GM06990 (cell line): ENCODE measurements around the gene SNCAIP.

Experiments
- DNase-seq: peaks from one replicate; pipeline ENCODE4 v3.0.0-alpha.2; 2011; ENCODE audit not compliant: insufficient read length; ENCODE audit errors: extremely low read depth
- H3K27me3 ChIP-seq: replicated peaks from 2 replicates; pipeline ENCODE4 v1.6.0; 2011; ENCODE audit warnings: low read length; ENCODE audit not compliant: control insufficient read depth, insufficient read depth
- H3K36me3 ChIP-seq: 2 replicates; pipeline ENCODE4 v1.5.1; 2011; ENCODE audit warnings: low read length; ENCODE audit not compliant: control insufficient read depth, insufficient read depth
- H3K4me3 ChIP-seq: replicated peaks from 2 replicates; pipeline ENCODE4 v1.5.1; 2011; ENCODE audit warnings: low read depth, mild to moderate bottlenecking, control low read depth, low read length
- TF ChIP-seq, protein P1 (sequence below): IDR thresholded peaks from 2 replicates; pipeline ENCODE4 v1.5.1; 2011; ENCODE audit warnings: low read length, control low read depth, mild to moderate bottlenecking, inconsistent platforms; ENCODE audit not compliant: insufficient read depth, poor library complexity, severe bottlenecking

The SNCAIP gene

DNA sequence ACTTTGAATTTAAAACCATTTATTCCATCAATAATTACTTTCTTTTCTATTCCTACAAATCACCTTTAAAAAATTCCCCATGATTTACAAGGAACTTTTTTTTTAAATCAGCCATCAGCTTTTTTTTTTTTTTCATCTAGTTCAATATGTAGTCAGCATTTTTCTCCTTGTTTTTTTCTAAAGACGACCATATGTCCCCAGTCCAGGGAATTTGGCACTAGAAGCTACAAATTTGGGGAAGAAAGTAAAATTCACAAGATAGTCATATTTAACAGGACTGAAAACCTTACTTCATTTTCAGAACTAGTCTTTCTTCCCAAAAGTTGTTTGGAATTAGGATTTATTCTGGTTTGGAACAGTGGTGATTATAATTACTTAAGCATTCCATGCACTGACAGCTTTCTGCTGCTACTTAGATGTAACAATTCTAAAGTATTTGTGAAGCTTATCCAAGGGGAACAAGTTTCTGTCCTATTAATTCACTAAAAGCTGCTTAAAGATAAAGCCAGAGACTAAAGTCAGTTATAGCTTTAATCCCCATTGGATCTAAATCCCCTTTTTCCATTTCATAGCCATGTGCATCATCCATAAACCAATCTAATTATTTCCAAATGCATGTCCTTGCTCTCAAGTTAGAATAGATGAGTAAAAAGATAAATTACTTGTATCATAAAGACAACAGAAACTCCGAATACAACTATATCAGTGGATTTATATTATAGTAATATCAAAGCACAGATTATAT is 7.4 kb upstream of the SNCAIP start:
- no peaks in the 10 kb centered on the region for H3K36me3 ChIP-seq
- TF ChIP-seq, protein P1, sequence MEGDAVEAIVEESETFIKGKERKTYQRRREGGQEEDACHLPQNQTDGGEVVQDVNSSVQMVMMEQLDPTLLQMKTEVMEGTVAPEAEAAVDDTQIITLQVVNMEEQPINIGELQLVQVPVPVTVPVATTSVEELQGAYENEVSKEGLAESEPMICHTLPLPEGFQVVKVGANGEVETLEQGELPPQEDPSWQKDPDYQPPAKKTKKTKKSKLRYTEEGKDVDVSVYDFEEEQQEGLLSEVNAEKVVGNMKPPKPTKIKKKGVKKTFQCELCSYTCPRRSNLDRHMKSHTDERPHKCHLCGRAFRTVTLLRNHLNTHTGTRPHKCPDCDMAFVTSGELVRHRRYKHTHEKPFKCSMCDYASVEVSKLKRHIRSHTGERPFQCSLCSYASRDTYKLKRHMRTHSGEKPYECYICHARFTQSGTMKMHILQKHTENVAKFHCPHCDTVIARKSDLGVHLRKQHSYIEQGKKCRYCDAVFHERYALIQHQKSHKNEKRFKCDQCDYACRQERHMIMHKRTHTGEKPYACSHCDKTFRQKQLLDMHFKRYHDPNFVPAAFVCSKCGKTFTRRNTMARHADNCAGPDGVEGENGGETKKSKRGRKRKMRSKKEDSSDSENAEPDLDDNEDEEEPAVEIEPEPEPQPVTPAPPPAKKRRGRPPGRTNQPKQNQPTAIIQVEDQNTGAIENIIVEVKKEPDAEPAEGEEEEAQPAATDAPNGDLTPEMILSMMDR = no peak
- no peaks in the 10 kb centered on the region; the same call in 1 of the 2 replicates for H3K27me3 ChIP-seq
- no peak overlapping the region for H3K4me3 ChIP-seq
- no peak for DNase-seq

DNA sequence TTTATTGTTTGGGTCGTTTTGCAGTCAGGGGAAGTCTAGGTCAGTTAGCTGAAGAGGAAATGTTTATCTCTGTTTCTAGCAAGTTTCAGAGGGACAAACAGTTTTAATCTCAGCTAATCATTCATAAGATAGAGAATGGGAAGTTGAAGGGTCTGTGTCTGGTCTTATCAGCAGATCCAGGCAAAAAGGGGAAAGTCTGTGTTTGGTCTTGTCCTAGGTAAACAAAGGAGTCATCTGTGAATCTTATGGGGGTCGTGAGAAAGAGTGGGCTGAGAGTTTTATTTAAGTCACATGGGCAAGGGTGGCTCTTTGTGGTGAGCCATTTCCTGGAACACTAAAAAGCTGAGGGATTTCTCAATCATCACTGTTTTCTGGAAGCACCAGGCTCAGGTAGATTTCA is 5.6 kb upstream of the SNCAIP start:
- H3K4me3 ChIP-seq = no peak overlapping the region
- DNase-seq = no peak
- TF ChIP-seq, protein P1 = no peak
- H3K27me3 ChIP-seq = no peaks in the 10 kb centered on the region; the same call in 1 of the 2 replicates
- no peaks in the 10 kb centered on the region for H3K36me3 ChIP-seq

DNA sequence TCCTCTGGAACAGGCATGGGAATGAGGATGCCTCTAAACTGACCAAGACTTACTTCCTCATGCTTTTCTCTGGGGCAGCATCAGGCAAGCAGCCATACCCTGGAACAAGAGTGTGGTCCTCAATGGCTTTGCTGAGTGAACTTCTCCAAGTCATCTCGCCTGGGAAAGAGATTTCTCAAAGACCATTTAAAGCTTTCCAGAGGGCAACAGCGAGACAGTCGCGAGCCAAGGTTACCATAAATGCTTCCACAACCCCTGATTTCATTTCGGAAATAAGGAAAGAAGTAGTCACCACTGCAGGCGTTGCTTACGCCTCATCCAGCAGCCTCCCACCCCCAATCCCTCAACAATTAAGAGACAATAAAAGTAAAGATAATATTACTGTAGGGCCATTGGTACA is 1.1 kb upstream of the SNCAIP start:
- DNase-seq = no peak
- H3K4me3 ChIP-seq = no peak overlapping the region

DNA sequence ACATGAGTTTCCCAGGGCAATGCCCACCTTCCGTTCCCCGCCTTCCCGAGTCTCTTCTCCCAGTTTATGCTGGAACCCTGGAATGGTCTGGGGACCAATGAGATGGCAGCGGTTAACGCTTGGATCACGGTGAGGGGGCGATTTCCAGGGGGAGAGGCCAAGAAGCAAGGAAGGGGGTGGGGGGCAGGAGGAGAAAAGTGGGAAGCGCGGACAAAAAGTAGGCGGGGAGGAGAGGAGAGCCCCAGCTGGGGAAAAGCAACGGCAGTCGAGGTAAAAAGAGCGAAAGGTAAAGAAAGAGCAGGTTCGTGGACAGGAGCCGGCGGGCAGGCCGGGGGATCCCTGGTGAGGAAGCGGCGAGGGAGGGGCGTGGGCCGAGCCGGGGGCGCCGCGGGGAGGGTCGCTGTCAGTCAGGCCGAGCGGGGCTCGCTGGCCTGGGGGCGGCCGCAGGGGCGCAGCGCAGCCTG is 508 bp upstream of the SNCAIP start:
- TF ChIP-seq, protein P1 = no peak
- Histone ChIP-seq H3K36me3 (no peaks in the 10 kb centered on the region), H3K4me3 (peak overlapping the region; percentile 3; the same call in 1 of the 2 replicates), H3K27me3 (peaks cover under 1% of the 10 kb centered on the region; the same call in 1 of the 2 replicates)
- no peak for DNase-seq

More for the DNA sequence above, 1.1 kb upstream of the SNCAIP start:
- no peaks in the 10 kb centered on the region for H3K36me3 ChIP-seq
- H3K27me3 ChIP-seq = no peaks in the 10 kb centered on the region; the same call in 1 of the 2 replicates
- TF ChIP-seq, protein P1 = no peak

DNA sequence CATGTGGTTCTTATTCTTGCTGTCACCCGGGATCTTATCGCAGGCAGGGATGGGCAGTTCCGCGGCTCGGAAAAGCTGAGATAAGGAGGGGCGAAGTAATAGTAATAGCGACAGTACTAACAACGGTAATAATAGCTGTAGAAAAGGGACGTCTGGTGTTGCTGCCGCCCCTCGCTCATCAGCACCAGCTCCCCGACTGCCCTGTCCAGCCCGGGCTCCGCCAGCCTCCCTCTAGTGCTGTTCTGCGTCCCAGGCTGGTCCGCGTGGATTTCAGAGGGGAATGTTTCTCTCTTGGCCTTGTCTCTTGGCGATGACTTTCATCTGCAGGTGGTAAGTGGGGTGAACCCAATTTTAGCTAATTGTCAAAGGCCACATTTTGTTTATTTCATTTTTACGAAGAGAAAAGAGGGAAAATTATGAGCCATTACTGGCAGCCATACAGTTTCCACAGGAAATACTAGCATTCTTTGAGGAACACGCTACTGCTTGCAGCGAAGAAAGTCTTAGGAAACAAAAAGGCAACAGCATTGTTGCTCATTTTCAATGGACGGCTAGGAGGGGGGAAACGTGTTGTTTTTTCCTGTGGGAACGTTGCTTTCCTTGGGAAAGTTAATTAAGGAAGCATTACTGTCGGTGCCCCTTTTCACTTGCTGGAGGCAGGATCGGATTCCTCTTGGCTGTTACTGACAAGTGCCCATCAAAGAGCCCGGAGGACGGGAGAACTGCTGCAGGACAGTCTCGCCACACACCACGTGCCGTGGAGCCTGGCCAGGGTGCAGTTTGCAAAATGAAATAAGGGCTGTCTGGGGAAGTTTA is 762 bp downstream of the SNCAIP start:
- TF ChIP-seq, protein P1 = no peak
- peaks cover 2% of the 10 kb centered on the region; the same call in 1 of the 2 replicates for H3K27me3 ChIP-seq
- no peaks in the 10 kb centered on the region for H3K36me3 ChIP-seq
- DNase-seq = peak; percentile 19
- H3K4me3 ChIP-seq = peak overlapping the region; percentile 51
